Left renal pelvis (tissue), 4 donors: ENCODE measurements around the gene PCNX3. TPM values are rescaled to one million over a fixed set of nuclear protein-coding genes. Genes with fewer than 3 reads are reported as not detected.
A peak's percentile ranks its signal among the peaks of the same experiment; 100 is the strongest.
"Not testable (repeated sequence)": the region's sequence is repeated elsewhere in the genome, so short reads cannot be mapped to it uniquely, and the experiment has no call there.

Experiments
- DNase-seq, 4 donors: peaks; one replicate each; pipeline ENCODE4 v3.0.0-alpha.2; 2013; ENCODE audit warnings: low read depth in 4 of 4, low spot score in 3 of 4
- polyA plus RNA-seq, 4 donors: library from polyadenylated mRNA; unstranded; fragments of 120-200 nt; gene quantifications; one replicate each; pipeline ENCODE4 v1.2.1, GENCODE V29; 2013; ENCODE audit not compliant: insufficient read length in 4 of 4

PCNX3 gene
- polyA plus RNA-seq, 4 donors, result 20.3 to 37.9 (median 28.1) TPM

DNA sequence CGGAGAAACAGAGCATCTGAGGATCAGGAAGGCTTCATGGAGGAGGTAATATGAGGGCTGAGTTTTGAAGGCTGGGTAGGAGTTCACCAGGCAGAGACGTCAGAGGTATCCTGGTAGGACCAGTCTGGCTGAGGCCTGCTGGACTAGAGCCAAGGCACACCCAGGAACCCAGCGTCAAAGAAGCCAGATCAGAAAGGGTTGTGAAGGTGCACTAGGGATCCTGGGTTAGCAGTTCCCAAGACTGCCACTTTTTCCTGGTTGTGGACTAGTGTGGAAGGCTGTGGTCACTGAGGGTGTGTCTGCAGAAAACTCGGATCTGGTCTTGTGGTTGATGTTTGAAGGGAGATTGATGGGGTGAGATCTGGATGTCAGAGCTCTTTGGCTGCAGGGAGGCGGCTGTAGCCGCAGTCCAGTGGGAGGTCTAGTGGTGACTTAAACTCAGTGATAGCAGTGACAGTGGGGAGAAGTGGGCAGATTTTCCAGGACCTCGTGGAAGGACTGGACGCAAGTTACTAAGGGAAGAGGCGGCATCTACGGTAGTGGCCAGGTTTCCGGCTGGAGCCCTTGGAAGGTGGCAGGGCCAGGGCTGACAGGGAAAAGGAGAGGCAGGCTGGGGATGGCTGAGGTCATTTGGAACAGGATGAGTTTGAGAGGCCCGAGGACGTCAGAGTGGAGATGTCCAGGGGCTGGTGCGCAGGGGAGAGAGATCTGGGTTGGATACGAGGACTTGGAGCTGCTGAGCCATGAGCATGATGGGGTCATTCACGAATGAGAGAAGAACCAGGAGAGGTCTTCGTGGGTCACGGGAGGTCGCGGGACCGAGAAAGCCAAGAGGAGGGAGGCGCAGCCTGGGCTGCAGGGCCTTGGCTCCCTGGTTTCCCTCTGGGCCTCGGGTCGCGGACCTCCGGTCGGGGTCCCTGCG, 36.3 kb downstream of the PCNX3 start:
- DNase-seq, result no peak

DNA sequence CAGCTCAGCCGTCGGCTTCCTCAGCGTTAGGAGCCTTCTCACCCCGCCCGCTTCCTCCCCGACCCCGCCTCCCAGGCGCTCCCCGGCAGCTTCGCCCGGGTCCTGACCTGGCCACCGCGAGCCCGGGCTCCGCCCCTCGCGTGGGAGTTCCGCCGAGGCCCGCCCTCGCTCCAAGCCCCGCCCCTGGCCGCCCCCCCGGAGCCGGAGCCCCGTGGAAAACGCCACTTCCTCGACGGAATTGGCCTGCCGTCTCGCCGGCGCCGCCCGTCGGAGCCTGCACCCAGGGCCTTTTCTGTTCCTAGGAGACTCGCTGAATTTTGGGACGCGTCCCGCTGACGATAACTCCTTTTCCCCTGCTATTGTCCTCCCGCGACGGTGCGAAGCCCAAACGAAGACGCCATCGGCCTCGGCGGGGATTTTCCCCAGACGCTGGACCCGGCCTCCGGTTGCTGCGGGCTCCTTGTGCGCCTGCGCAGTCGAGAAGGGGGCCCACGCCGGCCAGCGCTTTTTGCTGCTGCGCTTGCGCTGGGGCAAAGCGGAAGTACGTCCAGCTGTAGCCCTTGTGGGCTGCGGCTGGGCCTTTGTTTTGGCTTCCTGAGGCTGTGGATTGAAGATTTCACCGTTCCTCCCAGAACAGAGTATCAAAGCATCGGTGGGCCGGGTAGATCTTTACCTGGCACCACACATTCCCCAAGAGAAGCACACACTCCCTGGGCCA, 37.1 kb downstream of the PCNX3 start:
- DNase-seq, result peak; percentile 84 to 87 (median 86)

DNA sequence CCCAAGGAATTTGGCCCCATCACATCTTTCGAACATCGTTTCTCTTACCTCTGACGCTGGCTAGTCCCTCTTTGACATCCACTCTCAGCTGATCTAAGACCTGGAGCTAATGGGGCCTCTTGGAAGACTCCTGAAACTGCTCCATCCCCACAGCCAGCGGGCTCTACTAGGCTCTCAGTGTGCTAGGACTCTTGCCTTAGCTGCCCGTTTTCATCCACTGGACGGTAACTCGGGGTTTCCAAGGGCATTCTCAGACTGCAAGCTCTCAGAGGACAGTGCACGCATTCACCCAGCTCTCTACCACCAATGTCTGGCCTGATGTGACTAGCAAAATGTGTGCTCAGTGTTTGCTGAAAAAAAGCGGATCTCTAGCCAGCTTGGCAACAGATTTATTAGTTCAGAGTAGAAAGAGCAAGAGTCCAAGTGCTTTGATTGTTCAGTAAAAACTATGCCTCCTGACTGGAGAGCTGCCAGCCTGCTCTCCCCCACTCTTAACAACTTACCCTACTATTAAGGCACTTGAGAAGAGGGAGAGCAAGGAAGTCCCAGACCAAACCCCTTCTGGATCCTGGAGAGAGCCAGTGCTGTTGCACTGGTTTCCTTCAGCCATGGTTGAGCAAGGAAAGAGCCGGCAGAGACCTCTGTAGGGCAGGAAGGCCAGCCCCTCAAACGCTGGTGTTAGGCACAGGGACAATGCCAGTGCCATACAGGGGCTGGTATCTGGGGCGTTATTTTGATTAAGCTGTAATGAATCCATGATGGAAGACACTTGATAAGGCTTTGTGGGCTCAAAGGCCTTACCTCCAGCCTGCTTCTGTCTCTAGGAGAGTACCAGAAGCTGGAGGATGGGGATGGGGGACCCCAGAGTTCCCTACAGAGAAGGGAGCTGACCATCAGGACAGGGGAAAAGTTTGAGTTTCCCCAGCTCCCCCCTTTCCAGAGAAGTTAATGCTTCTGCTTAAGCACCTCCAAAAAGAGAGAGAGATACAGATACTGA, 38.0 kb downstream of the PCNX3 start:
- DNase-seq, result no peak

DNA sequence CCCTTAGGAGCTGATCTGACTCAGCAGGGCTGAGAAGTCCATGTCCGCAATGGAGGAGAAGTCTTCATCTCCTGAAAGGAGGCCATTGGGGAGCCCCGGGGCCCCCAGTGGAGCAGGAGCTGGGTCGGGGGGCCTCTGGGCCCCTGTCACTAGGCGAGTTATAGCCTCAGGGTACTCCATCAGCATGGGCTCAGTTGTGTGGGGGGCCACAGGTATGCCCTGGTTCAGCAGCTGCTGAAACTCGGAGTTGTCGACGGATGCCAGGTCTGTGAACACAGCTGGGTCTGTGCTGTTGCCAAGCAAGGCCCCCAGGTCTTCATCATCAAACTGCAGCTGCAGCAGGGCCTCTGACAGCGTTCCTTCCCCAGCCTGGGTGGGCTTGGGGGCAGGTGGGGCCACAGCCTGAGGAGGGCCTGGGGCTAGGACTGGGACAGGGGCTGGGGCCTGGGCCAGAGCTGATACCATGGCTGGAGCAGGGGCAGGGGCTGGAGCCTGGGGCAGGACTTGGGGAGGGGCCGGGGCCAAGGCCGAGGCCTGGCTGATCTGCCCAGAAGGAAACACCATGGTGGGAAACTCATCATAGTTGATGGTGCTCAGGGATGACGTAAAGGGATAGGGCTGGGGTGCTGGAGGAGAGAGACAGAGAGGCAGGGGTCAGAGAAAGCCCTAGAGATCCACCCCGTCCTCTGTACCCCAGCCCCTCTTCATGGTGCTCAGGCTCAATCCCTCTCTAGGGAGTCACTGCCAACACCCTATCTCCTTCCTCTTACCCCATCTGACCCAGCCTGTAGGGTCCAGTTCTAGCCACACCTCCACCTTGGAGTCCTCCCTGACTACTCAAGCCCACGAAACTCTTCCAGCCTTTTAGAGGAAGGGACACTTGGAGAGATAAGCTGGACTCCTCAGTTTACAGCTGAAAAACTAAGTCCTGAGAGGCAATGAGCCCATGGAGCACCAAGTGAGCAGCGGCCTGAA, 39.1 kb downstream of the PCNX3 start:
- no peak for DNase-seq

DNA sequence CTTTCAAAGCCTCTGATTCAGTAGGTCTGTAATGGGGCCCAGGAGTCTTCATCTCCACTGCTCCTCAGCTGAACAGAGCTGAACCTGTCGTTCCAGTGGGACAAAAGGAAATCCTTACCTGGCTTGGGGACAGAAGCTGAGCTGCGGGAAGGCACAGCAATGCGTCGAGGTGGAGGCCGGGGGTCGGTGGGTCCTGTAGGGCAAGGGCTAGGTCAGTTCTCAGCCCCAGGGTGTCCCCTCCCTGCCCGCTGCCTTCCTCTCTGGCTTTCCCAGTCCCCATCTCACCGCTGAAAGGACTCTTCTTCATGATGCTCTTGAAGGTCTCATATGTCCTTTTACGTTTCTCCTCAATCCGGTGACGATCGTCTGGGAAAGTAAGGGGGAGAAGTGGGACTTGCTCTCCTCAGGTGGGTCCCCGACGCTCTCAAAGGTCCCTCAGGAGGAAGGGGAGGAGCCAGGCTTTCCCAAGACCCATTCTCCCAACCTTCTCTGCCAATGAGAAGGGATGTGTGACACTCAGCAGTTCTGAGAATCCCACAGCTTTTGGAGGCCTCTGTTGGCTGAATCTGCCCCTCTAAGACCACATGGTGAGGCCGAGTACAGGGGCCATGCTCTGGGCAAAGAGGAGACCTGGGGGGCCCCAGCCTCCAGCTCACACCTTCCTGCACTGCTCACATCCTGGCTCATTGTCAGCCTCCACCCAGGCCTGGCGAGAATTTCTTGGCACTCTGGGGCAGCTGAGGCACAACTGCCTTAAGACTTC, 40.2 kb downstream of the PCNX3 start:
- DNase-seq, result no peak

DNA sequence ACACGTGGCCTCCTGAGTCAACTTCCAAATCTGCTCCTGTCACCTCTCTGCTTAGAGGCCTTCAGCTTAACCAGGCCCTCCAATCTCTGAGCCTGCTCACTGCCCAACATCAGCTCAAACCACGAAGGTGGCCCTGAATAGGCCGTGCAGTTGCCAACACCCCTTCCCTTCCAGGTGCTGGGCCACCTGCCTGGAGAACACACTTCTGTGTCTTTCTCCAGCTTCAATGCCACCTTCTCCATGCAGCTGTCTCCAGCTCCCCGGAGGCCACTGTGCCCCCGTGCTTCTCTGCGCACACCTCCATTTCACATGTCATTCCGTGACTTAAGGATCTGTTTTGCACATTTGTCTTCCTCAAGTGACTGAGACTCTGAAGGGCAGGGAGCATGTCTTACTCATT, 41.9 kb downstream of the PCNX3 start:
- DNase-seq, result no peak

DNA sequence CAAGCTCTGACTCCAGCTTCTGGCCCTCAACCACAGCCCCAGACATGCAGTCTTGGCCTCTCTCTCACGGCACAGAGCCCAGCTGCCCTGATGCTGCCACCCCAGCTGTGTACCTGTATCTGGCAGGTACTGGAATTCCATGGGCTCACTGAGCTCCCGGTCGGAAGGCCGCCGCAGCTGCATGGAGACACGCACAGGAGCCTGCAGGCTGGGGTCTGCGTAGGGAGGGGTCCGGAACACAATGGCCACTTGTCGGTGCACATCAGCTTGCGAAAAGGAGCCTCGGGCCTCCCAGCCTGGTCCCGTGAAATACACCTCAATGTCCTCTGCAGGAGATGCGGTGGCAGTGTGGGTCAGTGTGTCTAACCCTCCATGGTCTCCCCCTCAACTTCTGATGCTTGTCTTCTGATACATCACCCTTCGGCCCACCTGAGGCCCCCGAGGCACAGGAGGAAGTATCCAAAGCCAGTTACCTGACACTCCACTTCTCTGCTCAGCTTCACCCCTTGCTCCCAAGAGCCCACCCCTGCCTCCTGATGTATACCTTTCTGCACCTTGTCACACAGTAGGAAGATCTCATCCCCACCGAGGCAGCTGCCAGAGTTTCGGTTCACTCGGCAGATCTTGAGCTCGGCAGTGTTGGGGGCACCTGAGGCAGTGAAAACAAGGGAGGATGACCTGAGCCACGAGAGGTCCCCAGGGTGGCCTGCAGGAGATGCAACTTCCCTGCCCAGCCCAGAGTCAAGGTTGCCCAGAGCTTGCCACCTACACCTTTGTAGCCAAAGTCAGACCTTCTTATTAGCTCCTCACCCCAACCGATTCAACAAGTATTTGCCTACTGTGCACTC, 42.8 kb downstream of the PCNX3 start:
- DNase-seq, result no peak

DNA sequence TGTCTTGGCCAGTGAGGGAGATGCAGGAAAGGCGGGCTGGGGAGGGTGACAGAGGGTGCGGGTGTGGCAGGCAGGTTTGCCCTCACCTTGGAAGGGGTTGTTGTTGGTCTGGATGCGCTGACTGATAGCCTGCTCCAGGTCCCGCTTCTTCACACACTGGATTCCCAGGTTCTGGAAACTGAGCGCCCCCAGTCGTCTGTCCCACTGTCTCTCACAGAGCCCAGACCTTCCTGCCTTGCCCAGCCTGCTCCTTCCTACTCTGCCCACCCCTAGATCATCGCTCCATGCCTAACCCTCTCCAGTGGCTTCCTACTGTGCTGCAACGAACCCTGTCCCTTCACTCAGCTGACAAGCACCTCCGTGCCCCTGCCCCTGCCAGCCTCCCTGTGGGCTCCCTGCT, 44.5 kb downstream of the PCNX3 start:
- no peak for DNase-seq

DNA sequence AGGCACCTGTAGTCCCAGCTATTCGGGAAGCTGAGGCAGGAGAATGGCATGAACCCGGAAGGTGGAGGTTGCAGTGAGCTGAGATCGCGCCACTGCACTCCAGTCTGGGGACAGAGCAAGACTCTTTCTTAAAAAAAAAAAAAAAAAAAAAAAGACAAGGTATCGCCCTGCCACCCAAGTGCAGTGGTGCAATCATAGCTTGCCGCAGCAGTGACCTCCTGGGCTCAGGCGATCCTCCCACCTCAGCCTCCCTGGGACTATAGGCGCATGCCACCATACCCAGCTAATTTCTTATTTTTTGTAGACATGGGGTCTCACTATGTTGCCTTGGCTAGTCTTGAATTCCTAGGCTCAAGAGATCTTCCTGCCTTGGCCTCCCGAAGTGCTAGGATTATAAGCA, 45.3 kb downstream of the PCNX3 start:
- DNase-seq, result not testable (repeated sequence)

DNA sequence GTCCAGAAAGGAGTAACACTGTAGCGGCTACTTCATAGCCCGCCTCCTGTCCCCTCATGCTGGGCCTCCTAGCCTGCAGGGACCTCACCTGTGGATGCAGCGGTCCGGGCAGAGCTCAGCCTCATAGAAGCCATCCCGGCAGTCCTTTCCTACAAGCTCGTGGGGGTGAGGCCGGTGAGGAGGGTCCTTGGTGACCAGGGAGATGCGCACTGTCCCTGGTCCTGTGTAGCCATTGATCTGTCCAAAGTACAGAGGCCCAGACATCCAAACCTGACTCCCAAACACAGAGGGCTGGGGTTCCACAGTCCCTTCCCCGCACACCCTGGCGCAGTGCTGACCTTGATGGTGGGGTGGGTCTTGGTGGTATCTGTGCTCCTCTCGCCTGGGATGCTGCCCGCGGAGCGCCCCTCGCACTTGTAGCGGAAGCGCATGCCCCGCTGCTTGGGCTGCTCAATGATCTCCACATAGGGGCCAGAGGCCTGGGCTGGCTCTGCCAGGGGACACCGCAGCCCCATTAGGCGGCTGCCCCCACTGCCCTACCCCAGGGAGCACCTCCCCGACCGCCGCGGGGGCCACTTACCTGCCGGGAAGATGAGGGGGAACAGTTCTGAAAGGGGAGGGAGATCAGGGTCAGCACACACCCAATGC, 46.1 kb downstream of the PCNX3 start:
- no peak for DNase-seq

DNA sequence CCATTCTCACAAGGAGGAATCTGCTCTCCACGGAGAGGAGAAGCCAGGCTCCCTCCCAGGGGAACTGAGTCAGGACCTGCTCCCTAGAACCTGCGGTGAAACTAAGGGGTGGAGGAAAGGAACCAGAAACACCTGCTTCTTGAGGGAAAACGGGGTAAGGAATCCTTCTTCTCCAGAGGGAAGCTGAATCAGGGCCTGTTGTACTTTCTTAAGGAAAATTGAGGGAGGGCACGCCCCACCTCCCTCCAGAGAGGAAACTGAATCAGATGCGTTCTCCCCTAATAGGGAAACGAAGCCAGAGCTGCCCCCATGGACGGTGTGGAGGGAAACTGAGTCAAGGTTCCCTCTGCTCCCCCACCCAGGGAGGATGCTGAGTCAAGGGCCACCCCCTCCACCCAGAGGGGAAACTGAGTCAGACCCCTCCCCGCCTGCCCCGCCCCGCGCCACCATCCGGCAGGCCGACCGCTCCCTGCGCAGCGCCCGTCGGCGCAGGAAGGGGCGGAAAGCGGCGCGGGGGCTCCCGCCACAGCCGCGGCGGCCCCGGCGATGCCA, 46.7 kb downstream of the PCNX3 start:
- no peak for DNase-seq

DNA sequence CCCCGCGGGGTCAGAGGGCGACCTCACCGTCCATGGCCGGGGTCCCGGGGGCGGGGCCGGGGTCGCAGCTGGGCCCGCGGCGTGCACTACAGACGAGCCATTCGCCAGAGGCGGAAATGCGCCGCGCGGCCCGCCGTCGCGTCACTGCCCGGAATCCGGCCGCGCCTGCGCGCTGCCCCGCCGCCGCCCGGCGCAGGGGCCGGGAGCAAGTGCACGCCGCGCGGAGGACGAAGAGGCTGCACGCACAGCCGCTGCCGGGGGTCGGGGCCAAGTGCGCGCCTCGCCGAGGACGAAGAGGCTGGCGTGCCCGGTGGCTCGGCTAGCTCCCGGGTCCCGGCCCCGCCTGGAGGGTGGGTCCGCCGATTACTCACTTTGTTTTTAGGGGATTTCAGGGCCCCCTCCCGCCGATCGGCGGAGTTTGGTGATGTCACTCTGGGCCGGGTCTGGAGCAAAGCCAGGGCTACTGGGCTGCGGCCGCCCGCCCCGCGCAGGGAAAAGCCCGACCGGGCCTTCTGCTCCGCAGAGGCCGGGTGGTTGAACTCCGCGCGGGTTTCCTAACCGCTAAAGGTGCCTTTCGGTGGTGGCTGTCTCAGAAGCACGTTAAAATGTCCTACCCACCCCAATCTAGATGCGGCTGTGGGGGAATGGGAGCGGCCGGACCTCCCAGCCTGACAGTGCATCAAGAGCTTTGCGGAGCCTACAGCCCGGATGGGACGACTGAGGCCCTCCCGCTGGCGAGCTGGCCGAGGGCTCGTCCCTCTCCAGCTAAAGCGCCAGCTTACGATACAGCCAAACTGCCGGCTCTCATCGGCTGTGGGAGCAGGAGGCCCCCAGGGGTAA, 47.4 kb downstream of the PCNX3 start, which contains the start of gene RELA:
Gene RELA, minus strand, starts transcription at position 118 of the 840 bp plus-strand sequence. Its CDS starts 84 bp downstream, at position 34.
- peak; percentile 79 to 84 (median 82) for DNase-seq

DNA sequence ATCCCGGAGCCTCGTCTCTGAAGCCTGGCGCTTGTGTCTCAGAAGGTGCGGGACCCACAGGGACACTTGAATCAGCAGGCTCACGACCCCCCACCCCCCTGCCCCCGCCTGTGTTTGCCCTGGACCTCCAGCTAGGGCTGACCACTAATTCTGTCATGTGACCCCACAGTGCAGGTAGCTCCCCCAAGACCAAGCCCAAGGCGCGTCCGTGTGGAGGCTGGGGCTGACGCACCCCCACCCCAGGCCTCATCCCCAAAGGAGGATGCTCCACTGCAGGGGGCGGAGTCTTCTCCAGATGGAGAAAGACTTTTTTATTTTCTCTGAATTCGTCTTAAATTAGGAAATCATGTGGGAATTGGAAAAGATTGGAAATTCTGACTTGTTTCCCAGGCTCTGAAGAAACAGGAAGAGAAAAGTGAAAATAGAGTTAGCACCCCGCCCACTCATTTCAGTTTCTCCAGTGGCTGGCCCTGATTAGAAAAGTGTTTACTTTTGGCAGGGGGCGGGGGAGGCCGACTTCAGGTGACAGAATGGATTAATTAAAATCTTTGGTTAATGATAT, 48.1 kb downstream of the PCNX3 start:
- DNase-seq, result peak in 1 of 4 donors; percentile 18

DNA sequence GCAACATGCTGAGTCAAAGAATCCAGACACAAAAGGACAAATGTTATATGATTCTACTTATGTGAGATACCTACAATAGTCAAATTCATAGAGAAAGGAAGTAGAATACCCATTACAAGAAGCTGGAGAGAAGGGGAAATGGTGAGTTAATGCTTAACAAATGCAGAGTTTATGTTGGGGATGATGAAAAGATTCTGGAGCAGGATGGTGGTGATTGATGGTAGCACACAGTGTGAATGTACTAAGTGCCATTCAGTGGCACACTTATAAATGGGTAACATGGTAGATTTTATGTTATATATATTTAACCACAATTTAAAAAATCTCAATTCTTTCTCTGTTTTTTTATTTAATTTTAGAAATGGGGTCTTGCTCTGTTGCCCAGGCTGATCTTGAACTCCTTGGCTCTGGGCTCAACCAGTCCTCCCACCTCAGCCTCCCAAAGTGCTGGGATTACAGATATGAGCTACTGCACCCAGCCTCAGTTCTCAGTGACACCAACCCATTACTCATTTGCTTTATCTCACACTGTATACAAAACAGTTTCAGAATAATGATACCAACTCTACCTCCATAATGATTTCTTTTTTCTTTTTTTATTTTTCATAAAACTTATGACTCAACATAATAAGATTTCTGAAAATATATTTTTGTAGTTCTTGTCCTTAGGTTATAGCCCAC, 56.7 kb downstream of the PCNX3 start:
- no peak for DNase-seq

DNA sequence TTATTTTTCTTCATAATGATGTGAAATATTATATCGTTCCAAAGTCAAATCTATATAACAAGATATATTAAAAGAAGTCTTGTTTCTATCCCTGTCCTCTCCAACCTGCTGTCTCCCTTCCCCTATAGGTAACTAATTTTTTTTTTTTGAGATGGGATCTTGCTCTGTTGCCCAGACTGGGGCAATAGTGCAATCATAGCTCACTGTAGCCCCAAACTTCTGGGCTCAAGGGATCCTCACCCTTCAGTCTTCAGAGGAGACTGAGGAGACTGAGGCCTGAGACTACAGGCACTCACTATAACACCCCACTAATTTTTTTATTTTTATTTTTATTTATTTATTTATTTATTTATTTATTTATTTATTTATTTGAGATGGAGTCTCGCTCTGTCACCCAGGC, 57.4 kb downstream of the PCNX3 start:
- no peak for DNase-seq
